HCT116 (cell line): Measurements from ENCODE around the gene THTPA. TPM values are rescaled to one million over a fixed set of nuclear protein-coding genes. Genes with fewer than 3 reads are reported as not detected.

ENCODE experiments used
- ATAC-seq: fragments of 200-7000 bp; cut with Tn5 transposase; 2 replicates; pipeline ENCODE4 v1.9.1; 2020; ENCODE audit warnings: mild to moderate bottlenecking, moderate library complexity
- BruUV-seq: library from RNA; stranded (reverse); fragments of 400-500 nt; replicated peaks from 2 replicates; lab custom pipeline; 2021; lab: Mats Ljungman, UMichigan
- CTCF ChIA-PET: fragments of 300-600 bp; sonication (Branson Sonifier 250); formaldehyde crosslinking; loops from one replicate; lab custom pipeline; 2021; ENCODE audit warnings: antibody characterized with exemption; lab: Charles Lee
- POLR2A ChIA-PET: fragments of 300-600, 350-600 bp; sonication (Branson Sonifier 250); formaldehyde crosslinking; loops from one replicate; lab custom pipeline; 2021; ENCODE audit warnings: antibody characterized with exemption; lab: Charles Lee
- RAD21 ChIA-PET, 2 experiments: fragments of 300-600 bp; sonication (Branson Sonifier 250); formaldehyde crosslinking; loops; one replicate each; lab custom pipeline; 2023; ENCODE audit warnings: low total read pairs in 2 of 2; ENCODE audit not compliant: uncharacterized antibody in 2 of 2, unreplicated experiment in 2 of 2, low non-redundant PET in 1 of 2; lab: Charles Lee
- DNase-seq: peaks from one replicate; pipeline ENCODE4 v3.0.0-alpha.2; 2010; ENCODE audit warnings: low read depth, low spot score
- H2AFZ ChIP-seq: fragments of 200-600 bp; shearing (Covaris generic), sonication (generic); 2 replicates; pipeline ENCODE4 v1.6.1; 2017; ENCODE audit warnings: low read depth, mixed run types, mixed read lengths, antibody characterized with exemption, low read length; ENCODE audit not compliant: poor library complexity, severe bottlenecking
- H3K27ac ChIP-seq: 2 replicates; pipeline ENCODE4 v1.5.1; 2012; ENCODE audit warnings: low read depth, low read length
- H3K27me3 ChIP-seq: fragments of 200-600 bp; sonication (generic); 2 replicates; pipeline ENCODE4 v1.6.1; 2016; ENCODE audit warnings: mixed run types, low read length, mixed read lengths; ENCODE audit not compliant: insufficient read depth
- H3K36me3 ChIP-seq, 2 experiments: fragments of 200-500 bp in 1 of 2; fragments of 200-600 bp in 1 of 2; sonication (Bioruptor generic) in 1 of 2; sonication (generic) in 1 of 2; 2 replicates each; pipeline versions ENCODE4 v1.5.1 to v1.6.1; 2014 to 2016; ENCODE audit warnings: low read length in 2 of 2, inconsistent platforms in 1 of 2, mixed read lengths in 1 of 2, mixed run types in 1 of 2; ENCODE audit not compliant: insufficient read depth in 2 of 2, control insufficient read depth in 1 of 2
- H3K4me1 ChIP-seq, 2 experiments: fragments of 200-600 bp in 1 of 2; sonication (generic) in 1 of 2; 2 replicates each; pipeline versions ENCODE4 v1.5.1 to v1.6.1; 2012 to 2017; ENCODE audit warnings: low read length in 2 of 2, inconsistent platforms in 1 of 2, mild to moderate bottlenecking in 1 of 2, mixed read lengths in 1 of 2, mixed run types in 1 of 2, moderate library complexity in 1 of 2; ENCODE audit not compliant: insufficient read depth in 2 of 2, control insufficient read depth in 1 of 2
- H3K4me2 ChIP-seq: fragments of 200-600 bp; sonication (generic); 2 replicates; pipeline ENCODE4 v1.6.1; 2017; ENCODE audit warnings: mixed run types, low read length, mixed read lengths
- H3K4me3 ChIP-seq, 2 experiments: fragments of 200-600 bp in 1 of 2; sonication (generic) in 1 of 2; replicated peaks in 1 of 2; 2 replicates each; pipeline ENCODE4 v1.5.1; 2011 to 2016; ENCODE audit warnings: low read length in 2 of 2, control low read depth in 1 of 2, low read depth in 1 of 2, mild to moderate bottlenecking in 1 of 2, mixed read lengths in 1 of 2, mixed run types in 1 of 2
- H3K79me2 ChIP-seq: fragments of 200-600 bp; sonication (generic); 2 replicates; pipeline ENCODE4 v1.6.1; 2017; ENCODE audit warnings: mild to moderate bottlenecking, mixed run types, low read length, moderate library complexity, mixed read lengths; ENCODE audit not compliant: insufficient read depth
- H3K9ac ChIP-seq: fragments of 200-600 bp; sonication (generic); 2 replicates; pipeline ENCODE4 v1.6.1; 2016; ENCODE audit warnings: low read length, mixed read lengths
- H3K9me2 ChIP-seq: fragments of 200-600 bp; sonication (generic), shearing (Covaris generic); 2 replicates; pipeline ENCODE4 v1.6.1; 2017; ENCODE audit warnings: mixed run types, mild to moderate bottlenecking, moderate library complexity; ENCODE audit not compliant: insufficient read depth
- H3K9me3 ChIP-seq, 2 experiments: fragments of 200-500 bp in 1 of 2; fragments of 200-600 bp in 1 of 2; sonication (Bioruptor generic) in 1 of 2; sonication (generic) in 1 of 2; 2 replicates each; pipeline ENCODE4 v1.6.1; 2014 to 2017; ENCODE audit warnings: low read length in 2 of 2, mixed read lengths in 2 of 2, inconsistent platforms in 1 of 2, low read depth in 1 of 2, mild to moderate bottlenecking in 1 of 2, mixed run types in 1 of 2, moderate library complexity in 1 of 2; ENCODE audit not compliant: control insufficient read depth in 1 of 2, insufficient read depth in 1 of 2
- H4K20me1 ChIP-seq: fragments of 200-600 bp; sonication (generic), shearing (Covaris generic); 2 replicates; pipeline ENCODE4 v1.6.1; 2017; ENCODE audit warnings: mixed run types, mild to moderate bottlenecking, moderate library complexity; ENCODE audit not compliant: insufficient read depth
- CBX3 ChIP-seq: IDR thresholded peaks from 2 replicates; pipeline ENCODE4 v1.6.1; 2012; ENCODE audit warnings: low read depth
- ELF1 ChIP-seq: IDR thresholded peaks from 2 replicates; pipeline ENCODE4 v1.6.1; 2012; ENCODE audit warnings: low read depth, borderline replicate concordance
- EZH2 ChIP-seq: fragments of 200-600 bp; sonication (generic); IDR thresholded peaks from 2 replicates; pipeline ENCODE4 v1.6.1; 2017; ENCODE audit warnings: antibody characterized with exemption, mixed run types
- FOSL1 ChIP-seq: IDR thresholded peaks from 2 replicates; pipeline ENCODE4 v1.6.1; 2012; ENCODE audit warnings: low read depth
- POLR2A ChIP-seq: IDR thresholded peaks from 2 replicates; pipeline ENCODE4 v1.7.0; 2011; ENCODE audit warnings: borderline replicate concordance; ENCODE audit not compliant: insufficient read depth, insufficient read length; ENCODE audit errors: extremely low read depth
- RAD21 ChIP-seq: IDR thresholded peaks from 2 replicates; pipeline ENCODE4 v1.6.1; 2012; ENCODE audit warnings: low read depth, mild to moderate bottlenecking
- SIN3A ChIP-seq: IDR thresholded peaks from 2 replicates; pipeline ENCODE4 v1.6.1; 2012; ENCODE audit warnings: low read depth
- SP1 ChIP-seq: IDR thresholded peaks from 2 replicates; pipeline ENCODE4 v1.6.1; 2012; ENCODE audit warnings: low read depth
- SRF ChIP-seq: IDR thresholded peaks from 2 replicates; pipeline ENCODE4 v1.6.1; 2012; ENCODE audit warnings: low read depth
- TCF7L2 ChIP-seq: IDR thresholded peaks from 2 replicates; pipeline ENCODE4 v1.7.0; 2011; ENCODE audit warnings: borderline replicate concordance, inconsistent platforms; ENCODE audit not compliant: insufficient read depth, insufficient read length; ENCODE audit errors: extremely low read depth
- YY1 ChIP-seq: IDR thresholded peaks from 2 replicates; pipeline ENCODE4 v1.6.1; 2011; ENCODE audit warnings: low read length, low read depth, moderate library complexity, mild to moderate bottlenecking; ENCODE audit not compliant: insufficient replicate concordance; ENCODE audit errors: extremely low read depth
- ZNF274 ChIP-seq: fragments of 200-500 bp; sonication (Bioruptor generic); IDR thresholded peaks from 2 replicates; pipeline ENCODE4 v1.6.1; 2014; ENCODE audit warnings: mild to moderate bottlenecking, low read depth, low read length, inconsistent platforms
- intact Hi-C: fragments of 100-400 bp; cut with micrococcal nuclease; formaldehyde crosslinking; loops from 2 replicates; pipeline ENCODE4 v1.10.0; 2022
- total RNA-seq: library from RNA; stranded (reverse); gene quantifications from one replicate; pipeline ENCODE4 v1.2.1, GENCODE V29; 2021; ENCODE audit not compliant: unreplicated experiment
- TF ChIP-seq, protein P1 (sequence below): IDR thresholded peaks from 2 replicates; pipeline ENCODE4 v1.6.1; 2012; ENCODE audit warnings: low read depth
- TF ChIP-seq, protein P2 (sequence below): IDR thresholded peaks from 2 replicates; pipeline ENCODE4 v1.6.1; 2011; ENCODE audit warnings: mild to moderate bottlenecking, low read length, moderate library complexity; ENCODE audit not compliant: insufficient replicate concordance; ENCODE audit errors: extremely low read depth
- TF ChIP-seq, protein P3 (sequence below): IDR thresholded peaks from 2 replicates; pipeline ENCODE4 v1.6.1; 2012
- TF ChIP-seq, protein P4 (sequence below): IDR thresholded peaks from 2 replicates; pipeline ENCODE4 v1.6.1; 2012

THTPA gene
- total RNA-seq, 1 experiment from 2014 or later: 5.8 TPM

DNA sequence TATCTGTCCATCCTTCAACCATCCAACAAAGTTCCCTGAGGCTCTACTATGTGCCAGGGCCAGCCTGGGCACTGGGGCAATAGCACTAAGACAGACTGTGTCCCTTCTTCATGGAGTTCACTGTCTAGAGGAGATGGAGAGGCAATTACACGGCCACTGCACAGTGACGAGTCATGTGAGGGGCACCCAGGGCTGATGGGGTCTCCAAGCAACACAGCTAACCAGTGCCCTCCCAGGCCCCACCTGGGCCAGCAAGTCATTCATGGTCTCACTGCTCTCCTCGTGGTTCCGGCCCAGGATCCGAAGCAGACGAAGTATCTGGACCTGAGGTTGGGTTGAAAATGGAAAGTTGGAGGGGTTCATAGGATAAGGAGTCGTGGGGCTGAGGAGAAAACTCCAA, 8.8 kb downstream of the THTPA start:
- intact Hi-C loops: no loop called here
- ChIA-PET CTCF (no interaction called here), RAD21 (no interaction called here)
- no TSS peak for BruUV-seq
- peaks cover 24 to 33% of the 10 kb centered on the region in 2 experiments for H3K4me1 ChIP-seq
- peaks cover 10% of the 10 kb centered on the region; the same call in 1 of the 2 replicates for H3K79me2 ChIP-seq
- H3K27me3 ChIP-seq: no peaks in the 10 kb centered on the region
- no peak overlapping the region for H3K27ac ChIP-seq
- ATAC-seq: no peak
- H4K20me1 ChIP-seq: no peaks in the 10 kb centered on the region
- TF ChIP-seq EZH2: no peak
- no peak for TF ChIP-seq SRF
- TF ChIP-seq, all 23 proteins: peak for 0
- no peak overlapping the region for H2AFZ ChIP-seq
- no peak for DNase-seq
- no peak overlapping the region for H3K4me2 ChIP-seq
- no peak overlapping the region for H3K4me3 ChIP-seq
- peaks cover 17 to 20% of the 10 kb centered on the region in 2 experiments for H3K36me3 ChIP-seq
- H3K9me2 ChIP-seq: no peaks in the 10 kb centered on the region
- H3K9ac ChIP-seq: no peak overlapping the region
- POLR2A ChIA-PET: no interaction called here
- no peaks in the 10 kb centered on the region for H3K9me3 ChIP-seq

DNA sequence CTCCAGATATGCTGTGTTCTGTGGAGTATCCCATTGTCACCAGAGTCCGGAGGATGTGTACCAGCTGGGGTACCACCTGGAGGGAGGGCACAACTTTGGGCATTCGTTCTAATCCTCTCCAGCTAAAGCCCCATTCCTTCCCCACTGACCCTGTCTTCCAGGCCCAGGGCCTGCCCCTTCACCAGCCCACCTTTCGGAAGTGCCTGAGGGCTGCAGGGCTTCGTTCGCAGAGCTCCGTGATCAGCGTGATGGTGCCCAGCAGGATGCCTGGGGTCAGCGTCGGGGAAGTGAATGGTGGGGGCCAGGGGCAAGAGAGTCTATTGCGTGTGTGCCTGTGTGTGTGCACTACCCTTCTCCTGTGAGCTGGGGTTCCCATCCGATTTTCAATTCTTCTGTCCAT, 9.6 kb downstream of the THTPA start:
- H3K27me3 ChIP-seq: no peaks in the 10 kb centered on the region
- BruUV-seq: no TSS peak
- no peak overlapping the region for H2AFZ ChIP-seq
- POLR2A ChIA-PET: no interaction called here
- H3K4me1 ChIP-seq: peaks cover 26 to 34% of the 10 kb centered on the region in 2 experiments
- no peaks in the 10 kb centered on the region for H3K9me2 ChIP-seq
- no peak overlapping the region for H3K4me2 ChIP-seq
- intact Hi-C loops: no loop called here
- no peak overlapping the region for H3K4me3 ChIP-seq
- RAD21 ChIA-PET: no interaction called here
- no peak for ATAC-seq
- H3K9ac ChIP-seq: no peak overlapping the region
- H4K20me1 ChIP-seq: no peaks in the 10 kb centered on the region
- no peak for DNase-seq
- H3K27ac ChIP-seq: no peak overlapping the region
- CTCF ChIA-PET: no interaction called here
- peaks cover 13 to 14% of the 10 kb centered on the region in 2 experiments for H3K36me3 ChIP-seq
- no peaks in the 10 kb centered on the region for H3K9me3 ChIP-seq
- peaks cover 10% of the 10 kb centered on the region; the same call in 1 of the 2 replicates for H3K79me2 ChIP-seq
- no peak for TF ChIP-seq EZH2
- no peak for TF ChIP-seq CBX3
- TF ChIP-seq SIN3A: no peak
- no peak for TF ChIP-seq FOSL1
- TF ChIP-seq, protein P1, sequence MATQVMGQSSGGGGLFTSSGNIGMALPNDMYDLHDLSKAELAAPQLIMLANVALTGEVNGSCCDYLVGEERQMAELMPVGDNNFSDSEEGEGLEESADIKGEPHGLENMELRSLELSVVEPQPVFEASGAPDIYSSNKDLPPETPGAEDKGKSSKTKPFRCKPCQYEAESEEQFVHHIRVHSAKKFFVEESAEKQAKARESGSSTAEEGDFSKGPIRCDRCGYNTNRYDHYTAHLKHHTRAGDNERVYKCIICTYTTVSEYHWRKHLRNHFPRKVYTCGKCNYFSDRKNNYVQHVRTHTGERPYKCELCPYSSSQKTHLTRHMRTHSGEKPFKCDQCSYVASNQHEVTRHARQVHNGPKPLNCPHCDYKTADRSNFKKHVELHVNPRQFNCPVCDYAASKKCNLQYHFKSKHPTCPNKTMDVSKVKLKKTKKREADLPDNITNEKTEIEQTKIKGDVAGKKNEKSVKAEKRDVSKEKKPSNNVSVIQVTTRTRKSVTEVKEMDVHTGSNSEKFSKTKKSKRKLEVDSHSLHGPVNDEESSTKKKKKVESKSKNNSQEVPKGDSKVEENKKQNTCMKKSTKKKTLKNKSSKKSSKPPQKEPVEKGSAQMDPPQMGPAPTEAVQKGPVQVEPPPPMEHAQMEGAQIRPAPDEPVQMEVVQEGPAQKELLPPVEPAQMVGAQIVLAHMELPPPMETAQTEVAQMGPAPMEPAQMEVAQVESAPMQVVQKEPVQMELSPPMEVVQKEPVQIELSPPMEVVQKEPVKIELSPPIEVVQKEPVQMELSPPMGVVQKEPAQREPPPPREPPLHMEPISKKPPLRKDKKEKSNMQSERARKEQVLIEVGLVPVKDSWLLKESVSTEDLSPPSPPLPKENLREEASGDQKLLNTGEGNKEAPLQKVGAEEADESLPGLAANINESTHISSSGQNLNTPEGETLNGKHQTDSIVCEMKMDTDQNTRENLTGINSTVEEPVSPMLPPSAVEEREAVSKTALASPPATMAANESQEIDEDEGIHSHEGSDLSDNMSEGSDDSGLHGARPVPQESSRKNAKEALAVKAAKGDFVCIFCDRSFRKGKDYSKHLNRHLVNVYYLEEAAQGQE: no peak
- TF ChIP-seq POLR2A: no peak
- TF ChIP-seq RAD21: no peak
- TF ChIP-seq, protein P2, sequence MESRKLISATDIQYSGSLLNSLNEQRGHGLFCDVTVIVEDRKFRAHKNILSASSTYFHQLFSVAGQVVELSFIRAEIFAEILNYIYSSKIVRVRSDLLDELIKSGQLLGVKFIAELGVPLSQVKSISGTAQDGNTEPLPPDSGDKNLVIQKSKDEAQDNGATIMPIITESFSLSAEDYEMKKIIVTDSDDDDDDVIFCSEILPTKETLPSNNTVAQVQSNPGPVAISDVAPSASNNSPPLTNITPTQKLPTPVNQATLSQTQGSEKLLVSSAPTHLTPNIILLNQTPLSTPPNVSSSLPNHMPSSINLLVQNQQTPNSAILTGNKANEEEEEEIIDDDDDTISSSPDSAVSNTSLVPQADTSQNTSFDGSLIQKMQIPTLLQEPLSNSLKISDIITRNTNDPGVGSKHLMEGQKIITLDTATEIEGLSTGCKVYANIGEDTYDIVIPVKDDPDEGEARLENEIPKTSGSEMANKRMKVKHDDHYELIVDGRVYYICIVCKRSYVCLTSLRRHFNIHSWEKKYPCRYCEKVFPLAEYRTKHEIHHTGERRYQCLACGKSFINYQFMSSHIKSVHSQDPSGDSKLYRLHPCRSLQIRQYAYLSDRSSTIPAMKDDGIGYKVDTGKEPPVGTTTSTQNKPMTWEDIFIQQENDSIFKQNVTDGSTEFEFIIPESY: no peak
- TF ChIP-seq YY1: no peak
- no peak for TF ChIP-seq SP1
- TF ChIP-seq TCF7L2: no peak
- TF ChIP-seq, protein P3, sequence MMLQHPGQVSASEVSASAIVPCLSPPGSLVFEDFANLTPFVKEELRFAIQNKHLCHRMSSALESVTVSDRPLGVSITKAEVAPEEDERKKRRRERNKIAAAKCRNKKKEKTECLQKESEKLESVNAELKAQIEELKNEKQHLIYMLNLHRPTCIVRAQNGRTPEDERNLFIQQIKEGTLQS: no peak
- TF ChIP-seq, protein P4, sequence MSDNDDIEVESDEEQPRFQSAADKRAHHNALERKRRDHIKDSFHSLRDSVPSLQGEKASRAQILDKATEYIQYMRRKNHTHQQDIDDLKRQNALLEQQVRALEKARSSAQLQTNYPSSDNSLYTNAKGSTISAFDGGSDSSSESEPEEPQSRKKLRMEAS: no peak
- no peak for TF ChIP-seq ELF1
- no peak for TF ChIP-seq ZNF274
